HepG2 (cell line): ENCODE data around the gene CPSF7. TPM values are rescaled to one million over a fixed set of nuclear protein-coding genes. Genes with fewer than 3 reads are reported as not detected.
A peak's percentile ranks its signal among the peaks of the same experiment; 100 is the strongest.

Experiments
- EEA1 ChIP-seq: sonication (generic); formaldehyde crosslinking; IDR thresholded peaks from 2 replicates; pipeline ENCODE4 v1.5.1; 2020; ENCODE audit warnings: mild to moderate bottlenecking, missing genetic modification reagents, borderline replicate concordance
- GRHL1 ChIP-seq: sonication (generic); formaldehyde crosslinking; conservative IDR thresholded peaks from 2 replicates; pipeline ENCODE4 v1.8.0; 2022; ENCODE audit warnings: missing genetic modification reagents
- HOMEZ ChIP-seq: IDR thresholded peaks from 2 replicates; pipeline ENCODE4 v1.6.1; 2016; ENCODE audit warnings: low read depth
- MED13 ChIP-seq: sonication (generic); formaldehyde crosslinking; IDR thresholded peaks from 2 replicates; pipeline ENCODE4 v1.5.0; 2020; ENCODE audit warnings: missing genetic modification reagents
- NR2F1 ChIP-seq, 2 experiments: fragments of 450-650 bp in 1 of 2; formaldehyde crosslinking in 1 of 2; IDR thresholded peaks; 2 replicates each; pipeline versions ENCODE4 v1.5.0 to v1.6.1; 2016 to 2020; ENCODE audit warnings: mild to moderate bottlenecking in 1 of 2, missing compliant biosample characterization in 1 of 2, missing genetic modification reagents in 1 of 2, moderate library complexity in 1 of 2
- RNF219 ChIP-seq: sonication (generic); formaldehyde crosslinking; IDR thresholded peaks from 2 replicates; pipeline ENCODE4 v1.5.0; 2020; ENCODE audit warnings: mild to moderate bottlenecking, missing genetic modification reagents
- SNAPC4 ChIP-seq: sonication (generic); formaldehyde crosslinking; IDR thresholded peaks from 2 replicates; pipeline ENCODE4 v1.4.0; 2020; ENCODE audit warnings: mild to moderate bottlenecking, missing genetic modification reagents
- XRCC5 ChIP-seq: fragments of 200-400 bp; formaldehyde crosslinking; optimal IDR thresholded peaks from 2 replicates; pipeline ENCODE3; 2017; ENCODE audit warnings: mild to moderate bottlenecking, low read length
- ZFP36L2 ChIP-seq: sonication (generic); formaldehyde crosslinking; IDR thresholded peaks from 2 replicates; pipeline ENCODE4 v1.4.0; 2020; ENCODE audit warnings: missing genetic modification reagents
- ZNF256 ChIP-seq: sonication (generic); formaldehyde crosslinking; conservative IDR thresholded peaks from 2 replicates; pipeline ENCODE4 v1.4.0; 2020; ENCODE audit warnings: missing genetic modification reagents
- ZNF333 ChIP-seq: sonication (generic); formaldehyde crosslinking; IDR thresholded peaks from 2 replicates; pipeline ENCODE4 v1.4.0; 2020; ENCODE audit warnings: mild to moderate bottlenecking, missing genetic modification reagents, borderline replicate concordance
- ZNF382 ChIP-seq: sonication (generic); formaldehyde crosslinking; IDR thresholded peaks from 2 replicates; pipeline ENCODE4 v1.5.0; 2020; ENCODE audit warnings: missing genetic modification reagents, mild to moderate bottlenecking, borderline replicate concordance
- ZNF629 ChIP-seq: sonication (generic); formaldehyde crosslinking; conservative IDR thresholded peaks from 2 replicates; pipeline ENCODE4 v1.5.0; 2020; ENCODE audit warnings: missing genetic modification reagents
- polyA plus RNA-seq, 8 experiments: library from polyadenylated mRNA; depleted of rRNA in 3 of 8; stranded (reverse) in 7 of 8; unstranded in 1 of 8; fragments of >200 nt; fragmentation: Illumina TruSeq in 4 of 8; extraction: Trizol in 4 of 8; gene quantifications; 2 replicates each; pipeline versions ENCODE4 v1.2.1 to v1.2.3, GENCODE V29; 2011 to 2016; ENCODE audit warnings: low read depth in 4 of 8, missing spikeins in 1 of 8, mixed read lengths in 1 of 8; ENCODE audit not compliant: insufficient read depth in 1 of 8
- total RNA-seq, 5 experiments: library from RNA; depleted of rRNA; stranded (reverse); fragments of >200 nt; fragmentation: Illumina TruSeq; extraction: Trizol; gene quantifications; 2 replicates each; pipeline ENCODE4 v1.2.3, GENCODE V29; 2016; ENCODE audit warnings: low read depth in 1 of 5

Gene CPSF7
- total and polyA plus RNA-seq, 2 of the 13 experiments (the other 11 are each of a cell fraction or from before 2014, with no cell fraction given) = 34.1 to 36.8 TPM

- no peak for TF ChIP-seq RNF219
- no peak for TF ChIP-seq EEA1 (CRISPR knock-in tag)
- no peak for TF ChIP-seq SNAPC4 (CRISPR knock-in tag)
- no peak for TF ChIP-seq ZNF382 (CRISPR knock-in tag)
- no peak for TF ChIP-seq ZNF256 (CRISPR knock-in tag)
- TF ChIP-seq ZNF333 (CRISPR knock-in tag) = no peak
- TF ChIP-seq ZFP36L2 (CRISPR knock-in tag) = no peak
- no peak for TF ChIP-seq NR2F1 (CRISPR knock-in tag; IDR thresholded peaks at IDR 0.05)
- no peak for TF ChIP-seq HOMEZ
- TF ChIP-seq XRCC5 = no peak
- TF ChIP-seq MED13 (CRISPR knock-in tag) = no peak
- TF ChIP-seq GRHL1 (CRISPR knock-in tag) = no peak
- TF ChIP-seq ZNF629 (CRISPR knock-in tag) = peak; percentile 44; the same call in 1 of the 2 replicates
Observed at GRCh38 chr11:61361237-61361740, 68.5 kb downstream of the CPSF7 start (continued).
